CD4-positive, alpha-beta T cell treated with Interleukin-6 for 4 hours (primary cell): ENCODE results near the gene TMEM184C.

Experiments
- DNase-seq: peaks from one replicate; pipeline ENCODE4 v3.0.0-alpha.2; 2020; ENCODE audit warnings: mixed read lengths

TMEM184C gene

GRCh38 chr4:147617173-147617840 is at the start of gene TMEM184C:
TMEM184C (plus strand) TSS chr4:147617397; CDS start chr4:147617957, 560 bp downstream.
- DNase-seq, result peak; percentile 99

GRCh38 chr4:147570616-147571015 is 46.6 kb upstream of the TMEM184C start:
- no peak for DNase-seq

DNA sequence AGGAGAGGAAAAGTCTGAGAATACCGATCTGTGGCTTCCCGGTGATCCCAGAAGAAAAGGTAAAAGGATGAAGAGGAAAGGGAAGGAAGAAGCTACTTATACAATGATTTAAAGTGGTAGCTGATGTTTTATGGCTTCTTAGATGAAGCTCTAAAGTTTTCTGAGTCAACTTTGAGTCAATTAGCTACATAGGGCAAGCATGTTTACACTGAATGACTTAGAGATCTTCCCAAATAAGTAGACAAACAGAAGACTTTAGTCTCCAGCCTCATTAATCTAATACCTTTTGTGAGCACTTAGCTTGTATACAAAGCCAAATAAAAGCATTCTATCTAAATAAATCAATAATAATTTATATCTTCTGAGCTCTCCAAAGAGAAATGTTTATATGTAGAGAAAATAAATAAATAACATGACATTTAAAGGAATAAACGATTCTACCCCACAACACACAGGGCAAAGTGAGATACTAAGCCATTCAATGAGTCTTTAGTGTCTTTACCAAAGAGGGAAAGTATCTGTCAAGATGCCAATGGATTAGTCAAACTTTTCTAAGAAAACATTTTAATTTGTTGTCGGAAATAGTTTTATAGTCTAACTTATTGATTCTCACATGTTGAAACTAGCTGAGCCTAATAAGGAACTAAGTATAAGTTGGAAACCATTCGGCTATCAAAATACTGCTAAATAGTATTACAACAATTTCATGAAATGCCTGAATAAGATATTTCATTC is 46.0 kb upstream of the TMEM184C start:
- DNase-seq, result no peak

- DNase-seq, result no peak
Observed at GRCh38 chr4:147576084-147576483, 41.1 kb upstream of the TMEM184C start.

GRCh38 chr4:147578051-147578476 is 39.1 kb upstream of the TMEM184C start:
- no peak for DNase-seq

GRCh38 chr4:147578593-147578992 is 38.6 kb upstream of the TMEM184C start:
- DNase-seq, result no peak

GRCh38 chr4:147580396-147580795 is 36.8 kb upstream of the TMEM184C start:
- DNase-seq, result no peak

GRCh38 chr4:147581606-147582350 is 35.4 kb upstream of the TMEM184C start:
- no peak for DNase-seq

GRCh38 chr4:147582386-147583060 is 34.7 kb upstream of the TMEM184C start:
- DNase-seq, result no peak

- DNase-seq, result no peak
Observed at GRCh38 chr4:147583876-147584275, 33.3 kb upstream of the TMEM184C start.

- no peak for DNase-seq
Observed at GRCh38 chr4:147586032-147586431, 31.2 kb upstream of the TMEM184C start.

DNA sequence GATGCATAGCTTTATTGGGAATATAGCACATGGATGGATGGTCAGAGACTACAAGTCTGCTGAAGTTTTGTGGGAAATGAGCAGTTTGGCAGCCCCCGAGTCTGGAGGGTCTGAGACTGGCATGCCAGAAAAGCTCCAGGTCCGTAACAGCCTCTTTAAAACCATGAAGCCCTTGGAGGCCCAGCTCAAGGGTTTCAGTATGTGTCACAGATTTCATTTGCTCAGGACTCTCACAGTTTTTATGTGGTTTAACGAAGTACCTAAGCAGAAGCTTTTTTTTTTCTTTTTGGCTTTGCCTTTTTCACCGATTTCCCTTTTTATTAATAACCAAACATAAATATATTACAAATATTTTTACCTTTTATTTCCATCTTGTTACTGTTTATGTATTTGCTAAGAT is 30.6 kb upstream of the TMEM184C start:
- DNase-seq, result no peak

GRCh38 chr4:147587041-147587440 is 30.2 kb upstream of the TMEM184C start:
- DNase-seq, result no peak

DNA sequence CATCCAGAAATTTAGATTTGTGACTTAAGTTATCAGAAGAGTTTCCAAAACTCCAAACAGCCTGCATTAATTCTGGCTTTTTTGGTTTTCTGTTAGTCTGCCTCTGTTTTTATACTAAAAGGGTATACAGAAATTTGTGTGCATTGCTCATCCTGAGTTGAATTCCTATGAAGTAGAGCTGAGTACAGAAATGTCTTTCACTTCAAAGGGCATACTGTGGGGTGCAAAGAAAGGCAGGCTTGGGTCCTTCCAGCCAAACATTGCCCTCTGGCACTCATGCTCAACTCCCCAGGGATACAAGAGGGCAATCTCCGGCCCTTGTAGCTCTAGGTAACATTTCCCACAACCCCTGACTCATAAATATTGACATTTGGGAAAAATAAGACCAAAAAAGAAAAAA is 27.6 kb upstream of the TMEM184C start:
- DNase-seq, result no peak

DNA sequence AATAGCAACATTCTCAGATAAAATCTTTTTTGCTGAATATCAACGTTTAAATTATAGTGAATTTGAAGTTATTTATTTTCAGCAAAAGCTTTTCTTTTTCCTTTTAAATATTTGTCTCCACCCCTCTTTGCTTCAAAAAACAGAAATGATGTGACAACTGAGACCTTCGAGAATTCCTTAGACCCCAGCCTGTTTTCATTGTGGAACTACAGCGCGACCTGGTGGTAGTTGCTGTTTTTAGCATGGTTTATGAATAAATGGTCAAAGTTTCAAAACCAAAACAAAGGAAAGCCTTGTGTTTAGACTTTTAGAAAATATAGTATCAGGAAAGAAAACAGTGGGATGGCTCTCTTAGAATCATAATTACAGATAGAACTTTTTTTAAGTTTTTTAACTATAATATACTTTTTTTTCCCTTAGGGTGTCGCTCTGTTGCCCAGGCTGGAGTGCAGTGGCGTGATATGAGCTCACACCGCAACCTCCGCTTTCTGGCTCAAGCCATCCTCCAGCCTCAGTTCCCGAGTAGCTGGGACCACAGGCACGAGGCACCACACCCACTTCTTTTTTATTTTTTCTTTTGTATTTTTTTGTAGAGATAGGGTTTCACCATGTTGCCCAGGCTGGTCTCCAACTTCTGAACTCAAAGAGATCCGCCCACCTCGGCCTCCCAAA is 26.8 kb upstream of the TMEM184C start:
- peak; percentile 36 for DNase-seq

DNA sequence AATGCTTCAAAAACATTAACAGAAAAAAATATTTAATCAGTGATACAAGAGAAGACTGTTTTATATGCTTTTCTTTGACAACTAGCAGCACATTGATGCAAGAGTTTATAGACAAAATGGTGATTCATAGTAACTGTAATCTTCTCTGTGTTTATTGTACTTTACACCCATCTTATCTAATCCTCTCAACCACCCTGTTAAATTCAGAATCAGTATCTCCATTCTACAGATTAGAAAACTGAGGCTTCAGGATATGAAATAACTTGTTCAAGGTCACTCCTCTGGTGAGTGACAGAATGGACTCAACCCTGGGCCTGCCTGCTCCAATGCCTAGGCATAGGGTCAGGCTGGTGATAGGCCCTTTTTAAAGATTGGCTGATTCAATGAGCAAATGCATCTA is 26.1 kb upstream of the TMEM184C start:
- no peak for DNase-seq

GRCh38 chr4:147594107-147594506 is 23.1 kb upstream of the TMEM184C start:
- DNase-seq, result no peak

- no peak for DNase-seq
Observed at GRCh38 chr4:147594578-147594977, 22.6 kb upstream of the TMEM184C start.

- no peak for DNase-seq
Observed at GRCh38 chr4:147596377-147596776, 20.8 kb upstream of the TMEM184C start.

- DNase-seq, result no peak
Observed at GRCh38 chr4:147596981-147597380, 20.2 kb upstream of the TMEM184C start.

GRCh38 chr4:147597561-147597960 is 19.6 kb upstream of the TMEM184C start:
- DNase-seq, result no peak

- DNase-seq, result no peak
Observed at GRCh38 chr4:147599206-147599605, 18.0 kb upstream of the TMEM184C start.

DNA sequence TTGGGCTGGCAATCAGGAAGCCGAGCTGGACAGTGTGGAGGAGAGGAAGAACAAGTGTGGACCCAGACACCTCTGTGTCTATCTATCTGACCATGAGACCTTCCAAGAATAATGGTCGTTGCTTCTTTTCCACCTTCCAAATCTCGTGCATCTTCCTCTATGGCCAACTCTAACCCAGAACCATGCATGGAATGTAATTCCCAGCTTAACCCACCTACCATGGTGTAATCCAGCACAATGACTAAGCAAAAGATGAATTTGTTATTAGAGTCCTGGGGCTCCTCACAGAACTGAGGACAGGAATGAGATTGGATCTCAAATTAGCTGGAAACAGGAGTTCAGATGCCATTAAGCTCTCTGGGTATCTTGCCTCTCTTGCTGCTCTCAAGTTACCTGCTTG is 17.4 kb upstream of the TMEM184C start:
- DNase-seq, result no peak
